ENCODE results near the gene CTU2.

The CTU2 gene

GRCh38 chr16:88714420-88715302 is 8.4 kb downstream of the CTU2 start:
- no peak for DNase-seq (ENCODE audit: low read depth)

- no peak for DNase-seq (ENCODE audit: low read depth)
Measured at GRCh38 chr16:88715312-88716190, 9.2 kb downstream of the CTU2 start.

DNA sequence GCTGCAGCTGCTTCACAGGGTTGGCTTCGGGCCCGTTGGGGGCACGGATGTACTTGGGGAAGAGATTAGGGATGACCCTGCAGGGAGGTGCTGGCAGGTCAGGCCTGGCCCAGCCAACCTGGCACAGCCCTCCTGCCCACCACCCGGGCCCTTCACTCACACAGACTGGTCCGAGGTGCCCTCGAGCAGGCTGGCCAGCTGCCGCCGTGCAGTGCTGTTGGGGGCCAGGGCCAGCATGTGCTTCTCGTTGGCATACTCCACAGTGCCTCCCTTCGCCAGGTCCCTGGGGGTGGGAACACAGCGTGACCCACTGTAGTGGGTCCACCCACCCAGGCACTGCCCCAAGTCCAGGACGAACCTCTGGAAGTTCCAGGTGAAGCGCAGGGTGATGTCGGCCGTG is 9.9 kb downstream of the CTU2 start:
- DNase-seq (ENCODE audit: low read depth) = no peak

DNA sequence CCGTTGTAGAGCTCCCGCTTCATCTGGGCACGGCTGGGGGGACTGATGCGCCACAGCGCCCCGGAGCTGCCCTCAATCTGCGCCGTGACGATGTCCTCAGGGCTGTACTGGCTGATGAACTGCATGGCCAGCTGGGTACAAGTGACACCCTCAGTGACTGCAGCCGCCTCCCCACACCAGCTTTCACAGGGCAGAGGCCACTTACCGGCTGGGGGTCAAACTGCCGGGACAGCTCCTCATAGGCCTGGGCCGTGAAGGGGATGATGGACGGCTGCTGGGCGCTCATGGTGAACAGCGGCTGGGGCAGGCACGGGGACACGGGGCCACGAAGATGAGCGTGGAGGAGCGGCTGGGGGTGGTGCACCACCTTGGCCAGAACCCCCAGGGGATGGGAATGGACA is 10.3 kb downstream of the CTU2 start:
- DNase-seq (ENCODE audit: low read depth) = no peak

GRCh38 chr16:88718178-88718577 is 11.9 kb downstream of the CTU2 start:
- no peak for DNase-seq (ENCODE audit: low read depth)

GRCh38 chr16:88719267-88719932 is 13.1 kb downstream of the CTU2 start:
- DNase-seq (ENCODE audit: low read depth) = no peak

DNA sequence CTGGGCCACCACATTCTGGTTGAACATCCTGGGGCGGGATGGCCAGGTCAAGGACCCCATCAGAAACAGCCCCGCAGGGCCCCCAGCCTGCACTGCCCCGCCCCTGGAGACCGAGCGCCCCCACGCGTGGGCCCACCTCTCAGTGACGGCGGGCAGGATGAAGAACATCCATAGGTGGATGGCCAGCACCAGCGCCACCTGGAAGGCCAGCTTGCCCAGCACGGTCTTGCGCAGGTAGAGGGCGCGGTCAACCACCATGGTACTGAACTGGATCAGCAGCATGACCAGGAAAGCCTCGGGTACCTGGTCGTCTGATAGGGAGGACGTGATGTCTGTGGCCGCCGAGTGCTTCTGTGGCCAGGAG is 13.6 kb downstream of the CTU2 start:
- DNase-seq (ENCODE audit: low read depth) = no peak

- DNase-seq (ENCODE audit: low read depth) = no peak
Measured at GRCh38 chr16:88720396-88720970, 14.2 kb downstream of the CTU2 start.

DNA sequence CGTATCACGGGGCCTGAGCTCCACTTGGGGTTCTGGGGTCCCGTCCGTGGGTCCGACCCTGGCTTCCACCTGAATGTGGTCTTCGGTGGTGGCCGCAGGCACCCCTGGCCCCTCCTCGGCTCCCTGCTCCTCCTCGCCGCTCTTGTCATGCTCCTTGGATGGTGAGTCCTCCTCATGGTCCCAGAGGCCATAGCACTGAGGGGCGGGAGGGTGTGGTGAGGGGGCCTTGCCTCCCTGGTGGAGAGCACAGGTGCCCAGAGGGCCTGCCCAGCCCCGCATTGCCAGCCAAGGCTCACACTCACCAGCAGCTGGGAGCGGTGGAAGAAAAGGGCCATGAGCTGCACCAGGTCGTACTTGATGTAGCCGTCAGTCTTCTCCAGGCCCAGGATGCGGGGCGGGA is 14.9 kb downstream of the CTU2 start:
- no peak for DNase-seq (ENCODE audit: low read depth)

GRCh38 chr16:88721815-88722755 is 15.8 kb downstream of the CTU2 start:
- DNase-seq (ENCODE audit: low read depth) = no peak

DNA sequence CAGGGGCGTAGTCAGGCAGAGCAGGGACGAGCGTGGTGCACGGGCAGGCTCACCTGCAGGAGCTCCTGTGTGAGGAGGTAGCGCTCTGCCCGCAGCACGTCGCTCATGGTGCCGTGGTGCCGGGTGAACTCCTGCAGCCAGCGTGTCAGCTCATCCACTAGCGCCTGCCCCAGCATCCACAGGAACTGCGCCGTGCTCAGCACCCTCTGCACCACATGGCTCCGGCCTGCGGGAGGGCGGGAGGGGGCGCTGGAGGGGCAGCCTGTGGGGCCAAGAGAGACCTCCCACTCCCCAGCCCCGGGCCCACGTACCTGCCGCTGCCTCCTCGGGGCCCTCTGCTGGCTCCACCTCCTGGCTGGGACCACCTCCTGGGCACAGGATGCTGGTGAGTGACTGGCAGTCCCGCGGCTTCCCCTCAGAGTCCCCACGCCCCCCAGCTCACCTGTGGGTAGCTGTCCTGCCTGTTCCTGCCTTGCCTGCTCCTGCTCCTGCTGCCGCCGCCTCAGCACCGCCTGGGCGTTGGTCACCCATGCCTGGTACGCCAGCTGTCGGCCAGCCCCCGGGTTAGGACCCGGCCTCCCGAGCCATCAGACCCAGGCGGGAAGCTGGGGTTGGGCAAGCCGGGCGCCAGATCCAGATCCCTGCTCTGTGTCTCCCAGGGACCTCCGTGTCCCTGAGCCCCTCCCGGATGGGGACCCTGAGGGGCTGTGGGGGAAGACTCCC is 16.6 kb downstream of the CTU2 start:
- no peak for DNase-seq (ENCODE audit: low read depth)

DNA sequence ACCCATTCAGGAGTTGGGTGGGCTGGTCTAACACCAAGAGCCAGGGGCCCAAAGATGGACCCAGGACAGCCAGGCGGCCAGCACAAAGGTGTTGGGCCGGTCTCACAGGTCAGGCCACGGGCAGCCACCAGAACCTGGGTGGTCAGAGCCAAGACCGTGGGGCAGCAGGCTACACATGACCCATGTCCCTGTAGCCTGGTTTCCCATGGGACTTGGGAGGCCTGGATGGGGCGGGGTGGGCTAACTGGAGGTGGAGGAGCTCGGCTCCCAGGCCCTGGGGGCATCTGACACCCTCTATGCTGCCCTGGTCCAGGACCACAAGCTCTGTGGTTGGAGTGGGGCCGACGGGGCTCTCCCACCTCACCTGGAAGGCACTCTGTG is 17.2 kb downstream of the CTU2 start:
- no peak for DNase-seq (ENCODE audit: low read depth)

GRCh38 chr16:88723911-88724310 is 17.6 kb downstream of the CTU2 start:
- DNase-seq (ENCODE audit: low read depth) = no peak

DNA sequence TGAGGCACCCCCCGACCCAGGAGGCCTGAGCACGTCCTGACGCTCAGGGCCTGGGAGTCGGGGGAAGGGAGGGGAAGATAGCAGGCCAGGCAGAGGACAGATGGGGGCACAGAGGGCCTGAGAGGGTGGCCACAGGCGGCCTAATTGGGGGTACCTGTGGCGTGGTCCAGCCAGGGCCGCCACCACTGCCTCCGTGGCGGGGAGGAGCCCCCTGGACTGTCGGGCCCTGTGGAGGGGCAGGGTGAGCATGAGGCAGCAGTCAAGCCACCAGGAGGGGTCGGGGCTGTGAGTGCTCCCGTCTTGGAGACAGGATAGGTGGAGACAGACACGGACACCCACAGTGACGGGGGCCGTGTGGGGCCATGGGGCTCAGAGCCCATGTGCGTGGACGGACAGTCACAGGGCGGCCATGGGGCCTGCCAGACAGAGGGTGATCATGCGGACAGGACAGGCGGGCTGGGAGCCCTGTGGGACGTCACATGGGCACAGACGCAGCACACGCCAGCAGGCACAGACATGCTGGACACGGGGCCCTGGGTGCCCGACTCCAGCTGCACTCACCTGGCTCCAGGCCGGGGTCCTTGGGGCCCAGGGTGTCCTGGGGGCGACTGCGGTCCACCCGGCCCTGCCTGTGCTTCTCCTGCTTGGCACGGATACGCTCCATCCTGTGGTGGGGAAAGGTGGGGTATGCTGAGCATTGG is 18.7 kb downstream of the CTU2 start:
- no peak for DNase-seq (ENCODE audit: low read depth)

DNA sequence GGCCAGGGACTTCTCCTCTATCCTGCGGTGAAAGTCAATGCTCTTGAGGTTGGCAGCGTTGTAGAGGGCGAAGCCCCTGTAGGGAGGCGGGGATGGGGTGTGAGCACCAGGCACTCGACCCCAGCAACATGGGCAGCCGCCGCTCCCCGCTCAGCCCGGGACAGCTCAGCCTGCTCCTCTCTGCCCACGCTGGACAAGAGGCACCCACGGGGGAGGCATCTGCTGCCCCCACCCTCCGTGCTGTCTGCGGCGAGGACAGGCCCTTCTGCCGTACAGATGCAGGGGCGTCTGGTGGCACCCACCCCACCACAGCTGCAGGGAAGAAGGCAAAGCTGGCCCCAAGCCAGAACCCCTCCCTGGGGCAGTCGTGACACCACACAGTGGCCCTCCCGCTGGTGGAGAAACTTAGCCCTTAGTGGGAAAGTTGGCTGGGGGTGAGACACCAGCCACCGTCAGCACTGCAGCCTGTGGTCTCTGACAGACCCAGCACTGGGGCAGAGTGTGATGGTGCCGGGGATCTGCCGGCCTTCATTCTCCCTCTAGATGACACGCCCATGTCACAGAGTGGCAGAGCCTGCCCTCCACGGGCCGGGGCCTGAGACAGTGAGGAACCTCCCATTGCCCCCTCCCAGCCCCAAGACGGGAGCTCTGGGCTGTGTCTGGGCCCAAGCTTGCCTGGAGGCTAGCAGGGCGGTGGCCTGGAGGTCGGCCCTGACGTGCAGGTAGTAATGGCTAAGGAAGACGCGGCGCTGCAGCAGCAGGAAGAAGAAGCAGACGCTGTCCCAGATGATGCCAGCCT is 19.5 kb downstream of the CTU2 start:
- DNase-seq (ENCODE audit: low read depth) = no peak

DNA sequence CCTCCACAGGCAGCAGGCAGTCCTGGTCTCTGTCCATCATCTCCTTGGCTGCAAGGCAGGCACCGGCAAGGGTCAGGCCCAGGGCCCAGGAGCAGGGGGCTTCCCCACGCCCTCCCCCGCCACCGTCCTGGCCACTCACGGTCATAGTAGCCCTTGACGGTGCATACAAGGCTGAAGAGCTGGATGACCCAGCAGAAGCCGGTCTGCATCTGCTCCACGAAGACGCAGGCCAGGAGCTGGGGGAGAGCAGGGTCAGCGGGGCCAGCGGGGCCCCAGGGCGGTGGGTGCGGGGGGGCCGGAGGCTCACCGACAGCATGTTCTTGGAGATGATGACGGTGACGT is 20.1 kb downstream of the CTU2 start:
- no peak for DNase-seq (ENCODE audit: low read depth)

DNA sequence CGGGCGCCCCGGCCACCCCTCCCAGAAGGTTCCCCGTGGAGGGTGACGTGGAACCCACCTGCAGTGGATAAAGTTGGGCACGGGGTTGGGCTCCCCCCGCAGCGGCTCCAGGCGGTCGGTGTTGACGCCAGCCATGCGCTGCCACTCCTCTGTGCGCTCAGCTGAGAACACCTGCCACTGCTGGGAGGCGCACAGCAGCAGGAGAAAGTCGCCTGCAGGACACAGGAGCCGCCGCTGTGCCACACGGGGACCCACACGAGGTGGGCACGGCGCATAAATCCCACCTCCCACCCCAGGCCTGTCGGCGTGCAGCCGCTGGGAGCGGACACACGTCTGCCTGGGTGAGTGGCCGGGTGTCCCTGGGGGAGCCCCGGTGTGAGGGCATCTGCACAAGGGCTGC is 20.7 kb downstream of the CTU2 start:
- DNase-seq (ENCODE audit: low read depth) = no peak

GRCh38 chr16:88727871-88728270 is 21.6 kb downstream of the CTU2 start:
- no peak for DNase-seq (ENCODE audit: low read depth)

Data from stimulated activated CD8-positive, alpha-beta memory T cell treated with anti-CD3 and anti-CD28 coated beads, Interleukin-7, amount 100 ng/mL, for 24 hours (primary cell).